OCI-LY3 (cell line): ENCODE data around the gene CACNG8.

Source experiments
- H2AFZ ChIP-seq: fragments of 200-600, 300-600 bp; shearing (Covaris generic); 2 replicates; pipeline ENCODE4 v1.6.0; 2014; ENCODE audit warnings: antibody characterized with exemption, low read depth, low read length
- H3K27ac ChIP-seq: fragments of 200-600, 300-600 bp; sonication (generic); 2 replicates; pipeline ENCODE4 v1.5.1; 2014; ENCODE audit warnings: mild to moderate bottlenecking, low read length, moderate library complexity, mixed read lengths
- H3K27me3 ChIP-seq: fragments of 200-600, 300-600 bp; sonication (generic); 2 replicates; pipeline ENCODE4 v1.6.1; 2014; ENCODE audit warnings: low read depth, low read length, mixed read lengths
- H3K36me3 ChIP-seq: fragments of 200-600, 300-600 bp; sonication (generic); replicated peaks from 2 replicates; pipeline ENCODE3; 2014; ENCODE audit warnings: low read depth, low read length, mixed read lengths
- H3K4me1 ChIP-seq: fragments of 300-600, 200-600 bp; sonication (generic); 2 replicates; pipeline ENCODE4 v1.6.1; 2014; ENCODE audit warnings: low read length, mixed read lengths
- H3K4me2 ChIP-seq: fragments of 200-600, 300-600 bp; sonication (generic); 2 replicates; pipeline ENCODE4 v1.6.1; 2014; ENCODE audit warnings: low read length, mixed read lengths
- H3K4me3 ChIP-seq: fragments of 300-600, 200-600 bp; sonication (generic); 2 replicates; pipeline ENCODE4 v1.5.1; 2014; ENCODE audit warnings: antibody characterized with exemption, mild to moderate bottlenecking, low read length, moderate library complexity
- H3K79me2 ChIP-seq: fragments of 300-600, 200-600 bp; shearing (Covaris generic); 2 replicates; pipeline ENCODE4 v1.6.1; 2014; ENCODE audit warnings: mild to moderate bottlenecking, low read length, mixed read lengths
- H3K9ac ChIP-seq: fragments of 300-600, 200-600 bp; shearing (Covaris generic); 2 replicates; pipeline ENCODE4 v1.6.0; 2014; ENCODE audit warnings: mild to moderate bottlenecking, low read length, moderate library complexity
- H3K9me3 ChIP-seq: fragments of 200-600, 300-600 bp; shearing (Covaris generic); 2 replicates; pipeline ENCODE4 v1.6.1; 2014; ENCODE audit warnings: low read length, mixed read lengths; ENCODE audit not compliant: insufficient read depth
- H4K20me1 ChIP-seq: fragments of 200-600, 300-600 bp; sonication (generic); 2 replicates; pipeline ENCODE4 v1.6.1; 2016; ENCODE audit warnings: low read length, mixed read lengths; ENCODE audit not compliant: insufficient read depth
- EZH2phosphoT487 ChIP-seq: fragments of 200-600 bp; shearing (Covaris generic); IDR thresholded peaks from 2 replicates; pipeline ENCODE4 v1.6.1; 2018; ENCODE audit warnings: antibody characterized with exemption, mixed run types, low read depth
- TF ChIP-seq, protein P1 (sequence below): fragments of 200-600, 300-600 bp; sonication (generic); IDR thresholded peaks from 2 replicates; pipeline ENCODE4 v1.5.1; 2014; ENCODE audit warnings: antibody characterized with exemption, low read length, low read depth

Gene CACNG8

DNA sequence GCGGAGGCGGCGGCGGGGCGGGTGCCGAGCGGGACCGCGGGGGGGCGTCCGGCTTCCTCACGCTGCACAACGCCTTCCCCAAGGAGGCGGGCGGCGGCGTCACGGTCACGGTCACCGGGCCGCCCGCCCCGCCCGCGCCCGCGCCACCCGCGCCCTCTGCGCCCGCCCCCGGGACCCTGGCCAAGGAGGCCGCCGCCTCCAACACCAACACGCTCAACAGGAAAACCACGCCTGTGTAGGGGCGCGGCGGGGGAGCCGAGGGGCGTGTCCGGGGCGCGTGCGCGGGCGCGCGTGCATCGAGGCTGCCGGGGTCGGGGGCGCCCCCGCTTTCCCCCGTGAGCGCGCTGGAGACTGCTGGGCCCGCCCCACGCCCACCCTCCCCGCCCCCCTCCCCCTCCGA is 19.9 kb downstream of the CACNG8 start:
- no peak overlapping the region for H3K4me3 ChIP-seq
- H3K4me2 ChIP-seq: no peak overlapping the region
- no peaks in the 10 kb centered on the region for H4K20me1 ChIP-seq
- TF ChIP-seq, protein P1, sequence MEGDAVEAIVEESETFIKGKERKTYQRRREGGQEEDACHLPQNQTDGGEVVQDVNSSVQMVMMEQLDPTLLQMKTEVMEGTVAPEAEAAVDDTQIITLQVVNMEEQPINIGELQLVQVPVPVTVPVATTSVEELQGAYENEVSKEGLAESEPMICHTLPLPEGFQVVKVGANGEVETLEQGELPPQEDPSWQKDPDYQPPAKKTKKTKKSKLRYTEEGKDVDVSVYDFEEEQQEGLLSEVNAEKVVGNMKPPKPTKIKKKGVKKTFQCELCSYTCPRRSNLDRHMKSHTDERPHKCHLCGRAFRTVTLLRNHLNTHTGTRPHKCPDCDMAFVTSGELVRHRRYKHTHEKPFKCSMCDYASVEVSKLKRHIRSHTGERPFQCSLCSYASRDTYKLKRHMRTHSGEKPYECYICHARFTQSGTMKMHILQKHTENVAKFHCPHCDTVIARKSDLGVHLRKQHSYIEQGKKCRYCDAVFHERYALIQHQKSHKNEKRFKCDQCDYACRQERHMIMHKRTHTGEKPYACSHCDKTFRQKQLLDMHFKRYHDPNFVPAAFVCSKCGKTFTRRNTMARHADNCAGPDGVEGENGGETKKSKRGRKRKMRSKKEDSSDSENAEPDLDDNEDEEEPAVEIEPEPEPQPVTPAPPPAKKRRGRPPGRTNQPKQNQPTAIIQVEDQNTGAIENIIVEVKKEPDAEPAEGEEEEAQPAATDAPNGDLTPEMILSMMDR: no peak
- TF ChIP-seq EZH2phosphoT487: no peak
- no peaks in the 10 kb centered on the region for H3K79me2 ChIP-seq
- H3K27ac ChIP-seq: no peak overlapping the region
- no peak overlapping the region for H3K9ac ChIP-seq
- H3K9me3 ChIP-seq: 0 out of 2 replicates have a peak, but pooled peaks cover 7% of the 10 kb centered on the region
- no peak overlapping the region for H2AFZ ChIP-seq
- no peaks in the 10 kb centered on the region for H3K27me3 ChIP-seq
- H3K4me1 ChIP-seq: no peaks in the 10 kb centered on the region
- H3K36me3 ChIP-seq: no peaks in the 10 kb centered on the region

DNA sequence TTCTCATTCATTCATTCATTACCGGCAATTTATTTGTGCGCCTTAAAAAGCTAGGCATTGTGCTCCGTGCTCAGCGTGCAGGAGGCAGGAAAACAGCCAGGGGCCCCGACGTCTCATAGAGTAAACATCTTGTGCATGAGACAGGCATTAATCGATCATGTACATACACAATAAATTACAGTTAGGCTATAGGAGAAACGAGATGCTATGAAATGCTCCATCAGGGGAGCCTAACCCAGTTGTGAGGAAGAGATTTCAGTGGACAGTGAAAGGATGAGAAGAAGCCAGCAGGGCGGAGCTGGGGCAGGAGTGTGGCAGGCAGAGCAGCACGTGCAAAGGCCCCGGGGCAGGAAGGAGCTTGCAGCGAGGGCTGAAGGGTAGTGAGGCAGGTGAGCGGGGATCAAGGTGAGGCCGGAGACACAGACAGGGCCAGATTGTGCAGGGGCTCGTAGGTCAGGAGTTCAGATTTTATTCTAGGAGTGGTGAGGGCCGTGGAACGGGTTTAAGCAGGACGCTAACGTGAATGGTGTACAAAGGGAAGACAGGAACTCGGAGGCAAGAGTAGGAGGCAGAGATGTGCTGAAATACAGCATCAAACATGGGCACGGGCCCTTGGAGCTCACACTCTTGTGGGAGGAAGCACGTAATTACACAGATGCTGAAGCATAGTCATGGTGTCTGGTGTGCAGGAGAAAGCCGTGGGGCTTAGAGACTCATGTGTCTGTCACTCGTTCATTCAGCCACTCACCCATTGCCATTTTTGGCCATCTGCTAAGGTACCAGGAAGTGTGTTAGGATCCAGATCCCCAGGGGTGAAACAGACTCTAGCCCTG is 20.9 kb downstream of the CACNG8 start:
- TF ChIP-seq EZH2phosphoT487: no peak
- TF ChIP-seq, protein P1: no peak
- Histone ChIP-seq H3K4me3 (no peak overlapping the region), H3K9ac (no peak overlapping the region), H3K79me2 (no peaks in the 10 kb centered on the region), H4K20me1 (no peaks in the 10 kb centered on the region), H3K27me3 (no peaks in the 10 kb centered on the region), H2AFZ (no peak overlapping the region), H3K4me1 (no peaks in the 10 kb centered on the region), H3K36me3 (no peaks in the 10 kb centered on the region), H3K9me3 (0 out of 2 replicates have a peak, but pooled peaks cover 7% of the 10 kb centered on the region), H3K4me2 (no peak overlapping the region), H3K27ac (no peak overlapping the region)

DNA sequence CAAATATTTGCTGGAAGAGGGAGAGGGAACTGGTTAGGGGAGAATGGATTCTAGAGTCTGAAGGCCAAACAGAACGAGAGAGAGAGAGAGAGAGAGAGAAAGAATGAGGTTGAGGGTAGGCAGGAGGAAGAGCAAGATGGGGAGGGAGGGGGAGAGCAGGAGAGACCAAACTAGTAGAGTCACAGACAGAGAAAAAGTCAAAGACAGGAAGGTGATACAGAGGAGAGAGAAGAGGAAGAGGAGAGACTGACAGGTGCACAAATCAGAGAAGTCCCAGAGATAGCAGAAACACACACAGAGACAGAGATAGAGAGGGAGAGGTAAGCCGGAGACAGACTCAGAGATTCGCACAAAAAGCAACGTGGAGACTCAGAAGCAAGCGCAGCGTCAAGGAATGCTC is 23.1 kb downstream of the CACNG8 start:
- no peaks in the 10 kb centered on the region for H3K4me1 ChIP-seq

DNA sequence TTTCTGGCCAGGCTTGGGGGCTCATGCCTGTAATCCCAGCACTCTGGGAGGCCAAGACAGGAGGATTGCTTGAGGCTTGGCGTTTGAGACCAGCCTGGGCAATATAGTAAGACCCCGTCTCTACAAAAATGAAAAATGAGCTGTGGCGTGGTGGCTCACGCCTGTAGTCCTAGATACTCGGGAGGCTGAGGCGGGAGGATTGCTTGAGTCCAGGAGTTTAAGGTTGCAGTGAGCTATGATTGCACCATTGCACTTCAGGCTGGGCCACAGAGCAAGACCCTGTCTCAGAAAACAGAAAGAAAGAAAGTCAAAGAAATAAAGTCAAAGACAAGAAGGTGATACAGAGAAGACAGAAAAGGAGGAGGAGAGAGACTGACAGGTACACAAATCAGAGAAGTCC is 26.2 kb downstream of the CACNG8 start:
- no peaks in the 10 kb centered on the region for H3K36me3 ChIP-seq
- H4K20me1 ChIP-seq: no peaks in the 10 kb centered on the region
- no peak overlapping the region for H3K27ac ChIP-seq
- no peak overlapping the region for H3K4me3 ChIP-seq
- no peak overlapping the region for H3K9ac ChIP-seq
- H2AFZ ChIP-seq: no peak overlapping the region
- H3K27me3 ChIP-seq: no peaks in the 10 kb centered on the region
- no peaks in the 10 kb centered on the region for H3K9me3 ChIP-seq
- H3K4me2 ChIP-seq: no peak overlapping the region
- no peak for TF ChIP-seq EZH2phosphoT487
- TF ChIP-seq, protein P1: no peak
- H3K4me1 ChIP-seq: no peaks in the 10 kb centered on the region
- no peaks in the 10 kb centered on the region for H3K79me2 ChIP-seq

More for the DNA sequence above, 23.1 kb downstream of the CACNG8 start:
- Histone ChIP-seq H3K36me3 (no peaks in the 10 kb centered on the region), H3K4me2 (no peak overlapping the region), H3K27ac (no peak overlapping the region), H4K20me1 (no peaks in the 10 kb centered on the region), H2AFZ (no peak overlapping the region), H3K79me2 (no peaks in the 10 kb centered on the region), H3K4me3 (no peak overlapping the region), H3K9ac (no peak overlapping the region), H3K9me3 (0 out of 2 replicates have a peak, but pooled peaks cover 4% of the 10 kb centered on the region), H3K27me3 (no peaks in the 10 kb centered on the region)
- no peak for TF ChIP-seq EZH2phosphoT487
- TF ChIP-seq, protein P1: no peak
